Activated CD8-positive, alpha-beta memory T cell treated with anti-CD3 and anti-CD28 coated beads, Interleukin-2, amount 50 U/mL, for 1 hour (primary cell): ENCODE measurements around the gene ZNF595.
"Not testable (repeated sequence)": the region's sequence is repeated elsewhere in the genome, so short reads cannot be mapped to it uniquely, and the experiment has no call there.

Experiments
- DNase-seq: peaks from one replicate; pipeline ENCODE4 v3.0.0-alpha.2; 2020; ENCODE audit errors: extremely low read depth

ZNF595 gene

DNA sequence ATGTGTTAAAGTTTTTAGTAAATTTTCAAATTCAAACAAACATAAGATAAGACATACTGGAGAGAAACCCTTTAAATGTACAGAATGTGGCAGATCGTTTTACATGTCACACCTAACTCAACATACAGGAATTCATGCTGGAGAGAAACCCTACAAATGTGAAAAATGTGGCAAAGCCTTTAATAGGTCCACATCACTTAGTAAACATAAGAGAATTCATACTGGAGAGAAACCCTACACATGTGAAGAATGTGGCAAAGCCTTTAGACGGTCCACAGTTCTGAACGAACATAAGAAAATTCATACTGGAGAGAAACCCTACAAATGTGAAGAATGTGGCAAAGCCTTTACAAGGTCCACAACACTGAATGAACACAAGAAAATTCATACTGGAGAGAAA is 32.8 kb downstream of the ZNF595 start:
- DNase-seq: no peak

DNA sequence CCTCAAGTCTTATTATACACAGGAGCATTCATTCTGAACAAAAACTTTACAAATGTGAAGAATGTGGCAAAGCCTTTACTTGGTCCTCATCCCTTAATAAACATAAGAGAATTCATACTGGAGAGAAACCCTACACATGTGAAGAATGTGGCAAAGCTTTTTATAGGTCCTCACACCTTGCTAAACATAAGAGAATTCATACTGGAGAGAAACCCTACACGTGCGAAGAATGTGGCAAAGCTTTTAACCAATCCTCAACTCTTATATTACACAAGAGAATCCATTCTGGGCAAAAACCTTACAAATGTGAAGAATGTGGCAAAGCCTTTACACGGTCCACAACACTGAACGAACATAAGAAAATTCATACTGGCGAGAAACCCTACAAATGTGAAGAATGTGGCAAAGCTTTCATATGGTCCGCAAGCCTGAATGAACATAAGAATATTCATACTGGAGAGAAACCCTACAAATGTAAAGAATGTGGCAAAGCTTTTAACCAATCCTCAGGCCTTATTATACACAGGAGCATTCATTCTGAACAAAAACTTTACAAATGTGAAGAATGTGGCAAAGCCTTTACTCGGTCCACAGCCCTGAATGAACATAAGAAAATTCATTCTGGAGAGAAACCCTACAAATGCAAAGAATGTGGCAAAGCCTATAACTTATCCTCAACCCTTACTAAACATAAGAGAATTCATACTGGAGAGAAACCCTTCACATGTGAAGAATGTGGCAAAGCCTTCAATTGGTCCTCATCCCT is 33.6 kb downstream of the ZNF595 start:
- not testable (repeated sequence) for DNase-seq

DNA sequence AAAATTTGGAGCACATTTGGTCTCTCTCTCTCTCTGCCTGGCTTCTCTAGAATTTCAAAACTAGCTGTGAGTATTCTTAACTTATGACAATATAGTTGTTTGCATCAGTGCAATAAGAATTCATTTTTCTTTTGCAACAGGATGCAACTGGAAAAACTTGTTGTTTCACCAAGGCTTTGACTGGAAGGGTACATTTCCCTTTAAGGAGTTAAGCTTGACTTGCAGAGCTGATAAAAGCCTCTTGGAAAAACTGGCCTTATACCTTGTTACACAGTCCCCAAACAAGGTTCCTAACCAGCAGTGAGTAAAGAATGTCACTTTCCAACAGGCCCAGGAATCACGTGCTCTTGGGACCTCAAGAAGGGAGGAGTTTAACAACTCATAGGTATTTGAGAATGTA is 45.3 kb downstream of the ZNF595 start:
- no peak for DNase-seq

DNA sequence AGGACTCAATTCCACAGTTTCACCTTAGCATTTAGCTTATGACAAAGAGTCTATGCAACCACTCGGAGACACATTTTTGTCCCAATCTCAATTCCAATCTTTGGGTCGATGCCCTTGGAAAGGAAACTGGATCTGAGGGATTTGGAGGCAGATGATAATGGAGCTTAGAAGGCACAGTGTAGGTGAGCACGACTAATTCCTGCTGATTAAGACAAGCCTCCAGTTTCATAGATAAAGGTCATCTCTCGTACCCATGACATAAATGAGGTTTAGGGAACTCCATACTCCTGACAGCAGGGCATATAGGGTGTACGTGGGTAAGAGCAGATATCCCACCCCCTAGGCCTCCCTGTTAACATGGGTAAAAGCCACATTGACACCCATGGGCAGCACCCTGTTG is 46.7 kb downstream of the ZNF595 start:
- no peak for DNase-seq

DNA sequence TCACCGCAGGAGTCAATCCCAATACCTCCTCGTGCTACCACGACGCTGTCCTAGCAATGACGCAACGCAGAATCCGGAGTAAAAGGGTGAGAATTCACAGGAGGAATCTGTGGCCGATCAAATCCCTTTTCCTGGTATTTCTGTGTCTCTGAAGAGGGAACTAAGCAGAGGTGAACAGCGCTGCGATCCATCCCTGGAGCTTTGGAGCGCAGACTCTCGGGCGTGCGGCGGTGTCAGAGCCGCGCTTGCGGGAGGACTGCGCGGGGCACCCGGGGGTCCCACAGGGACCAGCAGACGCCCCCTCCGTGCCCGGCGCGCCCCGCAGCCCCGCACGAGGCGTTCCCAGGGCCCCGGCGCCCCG is 53.9 kb downstream of the ZNF595 start:
- DNase-seq: no peak

DNA sequence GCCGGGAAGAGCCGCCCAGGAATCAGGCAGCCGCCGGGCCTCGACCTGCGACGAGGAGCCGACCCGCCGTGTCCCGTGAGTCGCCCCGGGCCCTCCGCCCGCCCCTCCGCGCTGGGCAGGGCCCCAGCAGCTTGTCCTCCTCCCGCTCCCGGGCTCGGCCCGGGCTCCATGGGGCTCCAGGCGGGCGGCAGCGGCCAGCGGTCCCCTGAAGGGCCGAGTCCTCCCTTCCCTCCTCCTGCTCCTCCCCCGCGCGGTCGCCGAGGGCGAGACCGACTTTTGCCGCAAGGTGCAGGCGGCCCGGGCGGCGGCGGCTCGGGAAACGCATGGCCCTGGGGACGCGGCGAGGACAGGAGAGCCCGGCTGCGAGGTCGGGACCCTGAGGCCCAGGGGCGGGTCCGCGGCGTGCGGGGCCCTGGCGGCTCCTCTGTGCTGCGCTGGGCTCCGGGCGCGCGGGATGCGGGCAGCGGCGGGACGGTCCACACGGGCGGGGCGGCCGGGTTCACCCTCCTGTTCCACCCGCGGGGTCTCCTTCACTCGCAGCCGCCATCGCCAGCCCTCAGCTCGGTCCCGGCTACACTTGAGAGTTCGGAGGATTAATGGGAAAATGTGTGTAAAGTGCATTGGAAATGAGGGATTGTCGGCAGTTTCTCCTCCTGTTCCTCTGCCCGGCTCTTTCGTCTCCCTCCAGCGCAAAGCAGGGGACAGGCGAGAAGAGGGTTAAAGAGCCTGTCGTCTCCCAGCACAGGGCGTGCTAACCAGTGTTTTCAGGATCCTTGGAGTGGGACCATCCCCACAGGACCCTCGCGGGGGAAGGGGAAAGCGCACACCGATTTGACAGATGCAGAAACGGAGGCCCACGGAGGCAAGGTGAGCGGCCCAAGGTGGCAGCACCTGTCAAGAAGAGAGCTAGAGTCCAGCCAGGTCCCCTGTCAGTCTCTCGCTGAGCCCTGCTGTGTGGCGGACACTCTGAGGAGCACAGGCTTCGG is 54.6 kb downstream of the ZNF595 start:
- no peak for DNase-seq

DNA sequence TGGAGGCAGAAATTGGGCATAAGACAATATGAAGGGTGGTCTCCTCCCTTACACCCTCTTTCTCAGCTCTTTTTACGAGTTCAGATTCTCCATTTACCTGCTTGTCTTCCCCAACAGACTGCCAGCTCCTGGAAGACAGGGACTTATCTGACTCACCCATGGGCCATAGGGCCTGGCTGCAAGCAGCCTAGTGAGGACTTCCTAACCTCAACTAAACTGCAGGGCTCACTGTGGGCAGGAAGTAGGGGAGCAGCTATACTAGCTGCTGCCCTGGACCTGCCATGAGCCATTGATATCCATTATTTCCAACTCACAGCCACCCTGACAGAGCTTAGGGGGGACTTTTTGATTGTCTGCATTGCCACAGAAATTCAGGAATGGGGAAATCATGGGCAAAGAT is 59.6 kb downstream of the ZNF595 start:
- no peak for DNase-seq

DNA sequence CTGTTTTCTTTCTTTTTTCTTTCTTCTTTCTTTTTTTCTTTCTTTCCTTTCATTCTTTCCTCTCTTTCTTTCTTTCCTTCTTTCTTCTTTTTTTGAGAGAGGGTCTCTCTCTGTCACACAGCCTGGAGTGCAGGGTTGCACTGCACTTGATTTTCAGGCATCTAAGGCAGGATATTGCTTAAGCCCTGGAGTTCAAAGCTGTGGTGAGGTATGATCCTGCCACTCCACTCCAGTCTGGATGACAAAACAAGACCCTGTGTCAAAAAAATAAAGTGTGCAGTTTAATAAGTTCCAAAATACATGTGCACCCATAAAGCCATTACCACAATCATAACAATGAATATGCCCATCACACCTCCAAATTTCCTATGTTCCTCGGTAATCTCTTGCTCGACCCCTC is 60.6 kb downstream of the ZNF595 start:
- DNase-seq: no peak

DNA sequence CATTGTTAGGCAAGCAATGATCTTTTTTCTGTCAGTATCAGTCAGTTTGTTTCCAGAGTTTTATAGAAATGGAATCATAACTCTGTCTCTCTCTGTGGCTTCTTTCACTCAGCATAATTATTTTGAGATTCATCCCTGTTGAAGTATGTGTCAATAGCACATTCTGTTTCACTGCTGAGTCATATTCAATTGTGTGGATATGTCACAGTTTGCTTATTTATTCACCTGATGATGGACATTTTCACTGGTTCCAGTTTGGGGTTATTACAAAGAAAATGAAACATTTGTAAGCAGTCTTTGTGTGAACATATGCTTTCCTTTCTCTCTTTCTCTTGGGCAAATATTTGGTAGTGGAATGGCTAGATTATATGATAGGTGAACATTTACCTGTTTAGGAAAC is 61.0 kb downstream of the ZNF595 start:
- DNase-seq: no peak

DNA sequence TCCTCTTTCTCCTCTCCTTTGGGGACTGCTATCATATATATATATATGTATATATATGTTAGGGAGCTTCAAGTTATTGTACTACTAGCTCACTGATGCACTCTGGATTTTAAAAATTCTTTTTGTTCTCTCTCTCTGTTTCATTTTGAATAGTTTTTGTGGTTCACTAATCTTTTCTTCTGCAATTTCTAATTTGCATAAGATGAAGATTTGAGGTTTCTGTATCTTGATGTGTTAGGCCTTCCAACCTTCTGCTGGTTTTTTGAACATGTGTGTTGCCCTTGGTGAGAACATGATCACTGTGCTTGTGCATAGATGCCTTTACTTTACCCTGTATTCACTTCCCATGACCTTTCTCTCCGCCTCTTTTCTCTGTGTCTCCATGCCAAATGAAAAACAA is 63.4 kb downstream of the ZNF595 start:
- DNase-seq: no peak

DNA sequence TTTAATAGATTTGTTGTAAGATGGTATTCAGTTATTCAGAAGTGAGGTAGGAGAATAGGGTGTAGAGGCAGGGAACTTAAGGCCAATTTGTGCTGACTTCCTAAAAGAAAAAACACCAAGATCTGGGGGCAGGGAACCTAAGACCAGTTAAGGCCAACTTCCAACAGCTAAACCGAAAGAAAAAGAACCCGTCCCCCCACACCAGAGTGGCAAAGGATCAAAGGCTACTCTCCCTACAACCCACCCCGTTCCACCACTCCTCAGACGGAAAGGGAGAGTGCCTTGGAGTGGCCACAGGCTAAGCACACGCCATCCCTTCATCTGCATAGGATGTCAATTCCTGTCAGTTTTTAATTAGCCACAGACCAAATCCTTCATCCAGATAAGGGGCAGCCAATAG is 67.5 kb downstream of the ZNF595 start:
- no peak for DNase-seq

DNA sequence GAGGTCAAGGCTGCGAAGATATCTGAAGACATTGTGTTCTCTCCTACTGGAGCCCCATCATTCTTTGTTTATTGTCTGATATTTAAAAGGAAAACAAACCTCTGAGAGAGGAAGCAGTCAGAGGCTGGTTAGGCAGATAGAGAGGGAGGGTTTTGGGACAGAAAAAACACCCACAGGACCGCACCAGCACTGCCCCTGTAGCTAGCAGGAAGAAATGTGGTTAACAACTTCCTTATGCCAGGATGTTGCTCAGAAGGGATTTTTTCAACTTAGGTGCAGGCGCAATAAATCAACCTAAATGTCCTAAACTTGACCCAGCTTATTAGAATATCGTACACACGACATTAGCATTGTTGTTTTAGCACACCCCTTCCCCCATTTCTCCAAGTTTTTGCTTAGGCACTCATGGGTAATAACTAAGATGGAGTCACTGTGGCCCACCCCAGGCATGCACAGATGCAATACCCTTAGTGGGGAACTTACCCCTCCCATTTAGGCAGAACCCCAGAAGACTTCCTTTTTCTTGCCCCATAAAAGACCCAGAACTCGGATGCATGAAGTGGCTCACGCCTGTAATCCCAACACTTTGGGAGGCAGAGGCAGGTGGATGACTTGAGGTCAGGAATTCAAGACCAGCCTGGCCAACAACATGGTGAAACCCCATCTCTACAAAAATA is 68.4 kb downstream of the ZNF595 start:
- no peak for DNase-seq

DNA sequence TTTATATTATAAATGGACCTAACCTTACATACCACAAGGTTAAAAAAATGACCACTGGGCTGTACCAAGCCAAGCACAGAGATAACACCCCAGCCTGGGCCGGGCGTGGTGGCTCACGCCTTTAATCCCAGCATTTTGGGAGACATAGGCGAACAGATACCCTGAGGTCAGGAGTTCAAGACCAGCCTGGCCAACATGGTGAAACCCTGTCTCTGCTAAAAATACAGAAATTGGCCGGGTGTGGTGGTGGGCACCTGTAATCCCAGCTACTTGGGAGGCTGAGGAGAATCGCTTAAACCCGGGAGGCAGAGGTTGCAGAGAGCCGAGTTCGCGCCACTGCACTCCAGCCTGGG is 70.8 kb downstream of the ZNF595 start:
- DNase-seq: not testable (repeated sequence)

DNA sequence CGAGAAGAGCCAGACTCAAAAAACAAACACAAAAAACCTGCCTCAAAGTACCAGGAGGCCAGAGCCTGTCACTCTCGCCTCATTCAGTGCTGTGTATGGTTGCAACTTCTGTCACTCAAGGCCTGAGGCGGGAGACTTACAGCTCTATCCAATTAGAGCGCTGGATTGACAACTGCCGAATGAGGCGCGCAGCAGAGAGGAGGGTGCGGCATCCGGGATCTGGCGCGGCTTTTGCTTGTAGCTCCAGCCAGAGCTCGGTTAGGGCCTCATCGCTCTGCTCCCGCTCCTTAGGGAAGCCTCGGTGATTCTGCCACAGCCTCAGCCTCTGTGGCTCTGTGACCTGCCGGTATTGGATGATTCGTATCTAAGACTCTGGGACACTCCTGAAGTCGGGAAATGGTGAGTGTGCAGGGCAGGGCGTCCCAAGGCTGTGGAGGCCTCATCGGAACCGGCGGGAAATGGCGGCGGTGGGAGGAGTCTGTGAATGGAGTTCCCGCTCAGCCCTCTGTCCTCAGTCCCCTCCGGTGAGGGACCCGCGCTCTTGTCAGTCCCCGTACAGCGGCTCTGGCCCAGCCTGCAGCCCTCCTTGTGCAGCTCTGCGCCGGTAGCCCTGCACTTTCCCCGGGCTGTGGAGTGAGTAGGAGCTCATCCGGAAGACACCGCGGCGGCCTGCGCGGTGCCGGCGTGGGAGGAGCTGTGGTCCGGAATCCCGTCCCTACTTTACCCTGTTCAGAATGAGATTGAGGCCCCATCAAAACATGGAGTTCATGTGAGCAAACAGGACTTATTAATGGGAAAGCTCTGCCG is 71.4 kb downstream of the ZNF595 start, which contains the start of gene ZNF718:
ZNF718 (plus strand) TSS at position 227 of the 807 bp plus-strand sequence; CDS start at position 397, 170 bp downstream.
- DNase-seq: peak; percentile 72

DNA sequence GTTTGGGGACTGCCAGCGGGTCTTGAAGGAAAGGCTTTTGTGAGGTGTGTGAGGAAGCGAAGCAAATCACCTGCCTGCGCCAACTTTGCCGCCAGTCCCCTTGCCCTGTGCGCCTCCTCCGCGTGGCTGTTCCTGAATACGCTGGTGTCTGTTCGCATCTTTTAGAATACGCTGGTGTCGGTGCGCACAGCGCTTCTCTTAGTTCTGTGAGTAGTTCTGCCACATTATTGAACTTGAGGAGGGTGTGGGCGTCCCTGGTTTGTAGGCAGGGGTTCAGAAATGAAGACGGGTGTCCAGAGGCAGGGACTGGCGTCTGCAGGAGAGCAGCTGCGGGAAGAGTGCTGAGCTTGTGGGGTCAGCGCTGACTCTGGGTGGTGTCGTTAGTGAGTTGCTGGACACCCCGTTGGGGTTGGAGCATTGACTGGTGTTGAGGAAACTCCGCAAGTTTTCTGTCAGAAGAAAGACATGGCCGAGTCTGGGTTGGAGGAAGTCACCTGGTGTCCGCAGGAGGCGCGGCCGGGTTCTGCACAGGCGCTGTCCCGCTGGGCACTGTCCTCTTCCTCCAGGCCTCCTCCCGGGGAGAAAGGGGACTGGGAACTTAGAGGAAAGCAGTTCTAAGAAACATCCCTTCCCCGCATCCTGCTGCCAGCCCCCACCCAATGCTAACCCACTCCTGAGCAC is 72.1 kb downstream of the ZNF595 start:
- DNase-seq: no peak

DNA sequence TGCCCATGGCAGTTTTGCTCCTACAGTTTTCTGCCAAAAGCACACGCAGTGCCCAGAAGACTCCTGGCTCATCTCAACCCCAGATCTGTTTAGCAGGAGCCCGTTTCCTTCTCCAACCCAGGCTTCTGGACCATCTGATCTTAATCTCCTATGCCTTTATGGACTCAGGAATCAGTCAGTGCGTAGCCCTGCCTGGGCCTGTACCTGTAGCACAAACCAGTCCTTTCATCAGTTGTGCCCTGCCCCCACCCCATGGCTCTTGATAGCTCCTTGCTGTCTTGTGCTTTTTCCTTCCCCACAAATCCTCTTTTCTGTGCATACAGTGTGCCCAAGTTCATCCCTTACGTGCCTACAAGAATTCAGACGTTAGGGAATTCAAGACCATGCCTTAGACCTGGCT is 72.7 kb downstream of the ZNF595 start:
- DNase-seq: no peak

DNA sequence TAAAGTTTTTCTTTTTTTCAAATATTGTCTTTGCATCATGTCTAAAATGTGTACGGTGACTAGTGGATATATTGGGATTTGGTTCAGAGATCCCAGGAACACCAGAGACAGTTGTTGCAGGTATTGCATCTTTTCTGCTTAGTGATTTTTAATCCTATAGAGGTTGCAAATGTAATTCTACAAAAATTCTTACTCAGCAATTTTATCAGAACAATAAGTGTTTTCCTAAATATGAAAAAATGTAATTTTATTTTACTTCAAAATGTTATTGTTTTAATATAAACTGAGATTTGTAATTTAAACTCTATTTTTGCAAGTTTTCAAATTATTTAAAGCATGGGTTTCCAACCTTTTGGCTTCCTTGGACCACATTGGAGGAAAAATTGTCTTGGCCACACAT is 79.4 kb downstream of the ZNF595 start:
- no peak for DNase-seq
